ENCODE data around the gene SLCO2A1.

The SLCO2A1 gene

DNA sequence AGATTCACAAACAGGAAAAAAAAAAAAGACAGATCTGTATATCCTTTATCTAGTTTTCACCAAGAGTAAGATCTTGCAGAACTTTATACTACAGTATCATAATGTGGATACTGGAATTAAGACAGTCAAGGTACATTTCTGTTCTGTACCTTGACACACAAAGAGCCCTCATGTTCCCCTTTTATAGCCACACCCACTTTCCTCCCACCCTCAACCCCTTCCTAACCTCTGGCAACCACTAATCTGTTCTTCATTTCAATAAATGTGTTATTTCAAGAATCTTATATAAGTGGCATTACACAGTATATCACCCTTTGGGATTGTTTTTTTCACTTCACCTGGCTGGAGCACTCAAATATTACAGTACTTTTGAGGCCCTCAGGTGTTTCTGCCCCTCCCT lies 130.4 kb downstream of the SLCO2A1 start:
- DNase-seq (ENCODE audit: low read depth in 2 of 2) = no peak

GRCh38 chr3:133897547-133897946 lies 132.2 kb downstream of the SLCO2A1 start:
- no peak for DNase-seq (ENCODE audit: low read depth in 2 of 2)

DNA sequence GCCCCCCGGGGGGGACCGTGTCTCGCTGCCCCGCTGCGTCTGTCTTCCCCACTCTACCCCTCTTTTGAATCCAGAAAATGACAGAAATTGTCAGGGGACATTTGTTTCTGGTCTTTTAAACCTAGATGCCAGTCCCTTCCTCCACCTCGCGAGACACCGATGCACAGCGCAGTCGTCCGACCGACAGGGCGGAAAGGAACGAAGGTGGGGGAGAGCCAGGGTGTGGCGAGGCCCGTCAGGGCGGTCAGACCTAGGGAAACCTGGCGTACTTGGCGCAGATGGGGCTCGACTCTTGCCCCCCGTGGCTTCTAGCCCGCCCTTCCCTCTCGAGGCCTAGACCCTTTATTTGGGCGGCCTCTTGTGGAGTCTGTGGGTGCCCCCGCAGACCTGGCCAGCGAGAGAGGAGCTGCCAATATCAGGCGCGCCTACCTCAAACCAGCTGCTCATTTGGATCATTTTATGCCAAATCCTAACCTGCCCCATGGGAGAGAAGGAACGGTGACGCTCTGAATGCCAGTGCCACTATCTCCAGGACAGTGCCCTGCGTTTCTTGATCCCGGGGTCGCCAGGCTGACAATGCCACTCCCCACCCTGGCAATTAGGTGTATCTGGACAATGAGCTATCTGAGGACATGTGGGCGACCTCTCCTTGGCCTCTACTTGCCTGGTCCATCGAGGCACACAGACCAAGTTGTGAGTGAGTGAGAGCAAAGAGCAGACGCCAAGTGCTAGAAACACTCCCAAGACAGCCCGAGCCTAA lies 133.5 kb downstream of the SLCO2A1 start:
- no peak for DNase-seq (ENCODE audit: low read depth in 2 of 2)

DNA sequence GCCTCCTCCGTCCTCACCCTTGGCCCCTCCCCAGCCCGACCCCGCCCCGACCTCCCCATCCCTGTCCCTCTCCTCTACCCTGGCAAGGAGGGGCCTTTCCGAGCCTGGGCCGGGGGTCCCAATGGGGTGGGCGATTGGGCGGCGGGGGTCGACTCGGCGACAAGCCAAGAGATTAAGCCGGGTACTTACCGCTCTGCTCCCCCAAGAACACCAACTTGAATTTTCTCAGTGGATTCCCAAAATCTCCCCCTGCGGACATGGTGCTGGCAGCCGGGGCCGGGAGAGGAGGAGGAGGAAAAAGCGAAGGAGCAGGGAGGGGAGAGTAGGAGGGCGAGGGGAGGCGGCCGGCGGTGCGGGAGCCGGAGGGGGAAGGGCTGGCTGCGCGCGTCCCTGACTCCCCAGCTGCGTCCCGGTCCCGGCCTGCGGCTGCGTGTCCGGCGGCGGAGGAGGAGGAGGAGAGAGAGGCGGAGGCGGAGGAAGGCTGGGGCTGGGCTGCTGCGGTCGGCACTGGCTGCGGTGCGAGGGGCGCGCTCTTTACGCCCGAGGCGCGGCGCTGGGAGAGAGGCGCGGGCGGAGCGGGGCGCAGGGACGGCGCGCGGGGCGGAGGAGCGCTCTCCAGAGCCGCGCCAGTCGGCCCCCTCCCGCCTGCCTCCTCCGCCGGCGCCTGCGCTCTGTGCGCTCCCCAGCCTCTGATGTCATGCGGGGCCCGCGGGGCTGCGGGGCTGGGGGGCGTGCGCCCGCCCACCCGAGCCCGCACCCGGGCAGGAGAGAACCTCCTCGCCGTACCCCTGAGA lies 134.3 kb downstream of the SLCO2A1 start, which contains the start of gene RAB6B:
RAB6B (minus strand) TSS at position 675 of the 794 bp plus-strand sequence; CDS start at position 259, 416 bp downstream.
- no peak for DNase-seq (ENCODE audit: low read depth in 2 of 2)

DNA sequence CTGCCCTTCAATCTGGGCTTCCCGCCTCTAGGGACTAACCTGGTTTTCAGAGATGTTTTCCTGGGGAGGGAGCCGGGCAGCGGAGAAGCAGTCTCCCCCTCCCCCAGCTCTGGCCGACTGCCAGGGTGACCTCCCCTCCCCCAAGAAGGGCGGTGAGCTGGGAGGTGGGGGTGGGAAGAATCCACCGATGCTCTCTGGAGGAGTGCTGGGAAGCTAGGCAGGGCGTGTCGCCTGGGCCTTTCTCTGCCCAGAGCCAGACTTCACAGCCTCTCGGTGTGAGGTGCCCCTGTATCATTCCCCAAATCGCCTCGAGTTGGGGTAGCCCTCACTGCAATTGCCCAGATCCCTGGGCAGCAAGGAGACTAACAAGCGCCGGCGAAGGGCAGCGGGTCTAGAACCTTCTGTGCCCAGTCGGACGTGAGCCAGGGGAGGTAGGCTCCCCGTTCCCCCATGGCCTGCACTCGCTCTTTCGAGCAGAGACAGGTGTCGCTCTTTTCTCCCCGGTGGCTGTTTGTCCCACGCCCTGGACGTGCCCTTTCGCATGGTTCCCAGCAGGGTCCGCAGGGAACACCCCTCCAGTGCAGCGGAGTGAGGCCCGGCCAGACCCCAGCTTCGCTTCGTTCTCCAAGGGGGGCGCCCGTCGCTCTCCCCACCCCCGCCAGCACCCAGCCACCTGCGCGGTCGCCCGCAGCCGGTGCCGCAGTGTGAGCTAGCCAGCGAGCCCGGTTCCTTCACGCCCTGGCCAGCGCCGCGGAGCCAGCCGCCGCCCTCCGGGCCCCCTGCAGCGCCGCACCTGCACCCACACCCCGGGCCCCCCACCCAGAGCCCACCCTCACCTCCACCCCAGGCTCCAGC lies 135.1 kb downstream of the SLCO2A1 start:
- no peak for DNase-seq (ENCODE audit: low read depth in 2 of 2)

DNA sequence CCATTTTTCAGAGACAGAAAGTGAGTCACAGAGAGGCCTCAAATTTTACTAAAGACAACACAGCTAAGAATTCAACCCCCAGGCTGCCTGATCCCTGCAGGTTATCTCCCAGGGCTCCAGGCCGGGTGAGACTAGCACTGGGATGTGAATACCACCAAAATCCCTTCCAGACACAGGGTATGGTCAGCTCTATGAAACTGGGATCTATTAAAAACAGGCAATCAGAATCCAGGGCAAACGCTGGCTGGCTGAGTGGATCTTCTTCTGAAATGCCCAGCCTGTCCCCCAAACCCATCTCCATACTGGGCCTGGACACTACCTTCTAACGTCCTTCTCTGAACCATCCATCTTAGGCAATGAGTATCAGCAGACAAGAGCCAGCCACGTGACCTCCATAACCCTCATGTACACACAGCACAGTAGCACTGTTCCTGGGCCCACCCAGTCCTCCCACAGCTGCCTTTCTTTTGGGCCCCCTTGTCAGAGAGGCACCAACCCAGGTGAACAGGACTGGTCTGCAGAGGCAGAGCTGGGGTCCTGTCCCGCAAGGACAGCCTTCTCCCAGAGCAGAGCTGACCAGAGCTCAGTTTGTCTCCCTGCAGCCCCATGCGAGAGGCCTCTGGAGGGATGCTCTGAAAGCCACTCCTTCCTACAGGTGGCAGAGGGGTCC lies 135.9 kb downstream of the SLCO2A1 start:
- DNase-seq (ENCODE audit: low read depth in 2 of 2) = no peak

DNA sequence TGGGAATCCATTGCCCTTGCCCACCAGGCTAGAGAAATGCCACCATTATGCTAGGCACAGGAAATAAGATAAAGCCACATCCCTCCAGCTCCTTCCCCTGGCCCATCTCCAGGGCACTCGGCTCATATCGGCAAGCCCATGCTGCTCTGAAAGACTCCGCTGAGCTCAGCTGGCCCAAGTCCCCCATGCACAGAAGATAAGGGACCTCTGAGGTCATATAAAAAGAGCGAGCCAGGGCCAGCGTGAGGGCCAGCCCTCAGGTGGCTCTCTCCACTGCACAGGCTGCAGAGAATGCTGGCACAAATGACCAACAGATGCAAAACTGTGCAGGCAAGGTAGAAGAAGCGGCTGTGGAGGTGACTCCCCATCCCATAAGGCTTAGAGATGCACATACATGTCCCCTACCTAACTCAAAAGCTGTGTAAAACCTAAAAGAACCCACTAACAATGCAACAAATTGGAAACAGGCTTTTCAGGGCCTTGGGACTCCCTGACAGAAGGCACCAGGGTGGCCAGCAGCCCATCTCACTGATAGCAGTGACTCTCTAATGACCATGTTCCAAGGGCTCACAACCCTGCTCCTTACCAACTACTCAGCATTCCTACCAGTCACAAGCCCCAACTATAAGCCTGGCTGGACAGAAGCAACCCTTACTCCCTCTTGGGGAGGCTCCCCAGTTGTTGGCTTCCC lies 137.0 kb downstream of the SLCO2A1 start:
- no peak for DNase-seq (ENCODE audit: low read depth in 2 of 2)

DNA sequence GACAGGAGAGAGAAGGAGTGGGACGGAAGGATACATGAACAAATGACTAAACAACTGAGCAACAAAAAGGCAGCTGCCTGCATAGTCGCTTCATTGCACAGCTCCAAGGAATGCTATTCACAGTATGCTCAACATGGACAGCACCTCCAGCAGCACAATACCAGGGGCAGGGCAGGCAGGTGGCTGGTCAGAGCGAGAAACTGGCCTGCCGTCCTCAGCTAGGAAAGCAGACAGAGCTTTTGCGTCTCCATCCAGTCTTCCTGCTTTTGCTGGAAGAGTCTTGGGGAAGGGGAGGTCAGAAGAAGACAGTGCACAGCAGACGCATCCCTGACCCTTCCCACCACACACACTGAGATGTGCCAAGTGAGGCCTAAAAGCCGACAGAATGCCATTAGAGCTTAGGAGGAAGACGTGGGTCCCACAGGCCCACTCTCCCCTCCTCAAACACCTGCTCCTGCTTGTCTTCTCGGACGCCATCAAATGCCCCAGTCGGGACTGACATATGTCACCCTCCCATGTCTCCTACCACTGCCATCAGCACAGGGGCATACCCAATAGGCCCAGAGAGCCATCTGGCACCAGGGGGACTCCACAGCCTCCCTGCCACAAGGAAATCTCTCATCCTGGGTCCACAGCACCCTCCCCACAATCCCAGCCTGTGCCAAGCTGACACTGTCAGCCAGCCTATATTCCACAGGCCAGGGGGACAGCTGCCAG lies 137.9 kb downstream of the SLCO2A1 start:
- no peak for DNase-seq (ENCODE audit: low read depth in 2 of 2)

DNA sequence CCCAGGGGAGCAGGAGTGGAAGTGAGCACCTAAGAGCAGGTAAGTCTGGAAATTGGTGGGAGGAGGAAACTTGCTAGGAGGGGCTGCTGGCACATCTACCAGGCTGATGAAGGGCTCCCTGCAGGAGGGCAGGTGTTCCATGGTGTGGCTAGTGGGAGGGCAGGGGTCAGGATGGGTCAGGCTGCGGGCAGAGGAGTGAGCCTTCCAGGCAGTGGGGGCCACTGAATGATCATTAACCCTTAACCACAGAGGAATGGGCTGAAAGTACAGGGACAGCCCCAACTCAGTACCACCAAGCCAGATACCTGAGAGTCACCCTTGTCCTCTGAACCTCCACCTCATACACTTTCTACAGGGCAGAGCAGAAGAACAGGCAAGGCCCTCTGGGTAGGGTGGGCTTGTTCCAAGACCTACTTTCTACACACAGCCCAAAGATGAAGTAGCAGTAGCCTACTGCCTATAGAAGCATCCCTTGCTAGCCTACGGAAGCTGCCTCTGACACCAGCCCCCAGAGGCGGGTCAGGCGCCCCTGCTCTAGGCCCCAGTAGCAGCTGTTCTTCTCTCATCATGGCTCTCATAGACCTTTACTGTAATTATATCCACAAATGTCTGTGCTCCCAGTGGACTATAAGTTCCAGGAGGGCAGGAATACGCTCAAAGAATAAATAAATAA lies 138.6 kb downstream of the SLCO2A1 start:
- DNase-seq (ENCODE audit: low read depth in 2 of 2) = no peak

DNA sequence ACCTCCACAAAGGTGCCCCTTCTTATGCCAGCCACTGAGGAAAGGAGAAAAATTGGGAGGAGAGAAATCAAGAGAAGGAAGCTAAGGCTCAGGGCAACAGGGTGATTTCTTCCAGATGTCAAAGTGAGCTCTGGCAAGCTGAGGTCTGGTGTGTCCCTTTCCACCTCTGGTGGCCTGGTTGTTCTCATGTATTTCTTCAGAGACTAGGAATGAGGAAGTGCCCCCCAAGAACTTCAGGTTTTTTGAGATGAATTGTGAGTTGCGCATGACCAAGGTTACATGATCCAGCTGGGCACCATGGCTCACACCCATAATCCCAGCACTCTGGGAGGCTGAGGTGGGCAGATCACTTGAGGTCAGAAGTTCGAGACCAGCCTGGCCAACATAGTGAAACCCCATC lies 139.7 kb downstream of the SLCO2A1 start:
- DNase-seq (ENCODE audit: low read depth in 2 of 2) = no peak

DNA sequence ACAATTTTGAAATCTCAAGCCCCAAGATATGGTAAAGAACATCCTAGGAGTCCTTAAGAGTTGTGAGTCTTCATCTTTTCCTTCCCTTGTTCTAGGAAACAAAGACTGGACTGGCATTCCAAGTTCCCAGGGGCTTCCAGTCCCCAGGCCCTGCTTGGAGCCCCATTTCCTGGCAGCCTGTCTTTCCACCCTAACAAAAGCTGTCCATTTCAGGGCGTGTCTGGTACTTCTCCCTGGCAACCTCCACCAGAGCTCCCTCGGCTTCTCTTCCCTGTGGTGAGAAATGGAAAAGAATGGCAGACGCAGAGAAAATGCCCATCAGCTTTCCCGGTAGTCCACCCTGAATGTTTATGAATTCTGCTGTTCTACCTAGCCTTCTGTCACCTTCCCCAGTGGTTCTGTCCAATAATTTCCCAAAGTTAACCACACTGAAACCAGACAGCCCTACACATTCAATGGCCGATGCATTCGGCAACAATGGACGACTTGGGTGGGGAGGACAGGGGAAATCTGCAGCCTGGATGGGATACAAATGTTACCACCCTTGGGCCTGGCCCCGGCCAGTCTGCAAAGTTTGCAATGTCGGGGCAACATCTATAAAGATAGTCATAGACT lies 140.9 kb downstream of the SLCO2A1 start:
- DNase-seq (ENCODE audit: low read depth in 2 of 2) = no peak

DNA sequence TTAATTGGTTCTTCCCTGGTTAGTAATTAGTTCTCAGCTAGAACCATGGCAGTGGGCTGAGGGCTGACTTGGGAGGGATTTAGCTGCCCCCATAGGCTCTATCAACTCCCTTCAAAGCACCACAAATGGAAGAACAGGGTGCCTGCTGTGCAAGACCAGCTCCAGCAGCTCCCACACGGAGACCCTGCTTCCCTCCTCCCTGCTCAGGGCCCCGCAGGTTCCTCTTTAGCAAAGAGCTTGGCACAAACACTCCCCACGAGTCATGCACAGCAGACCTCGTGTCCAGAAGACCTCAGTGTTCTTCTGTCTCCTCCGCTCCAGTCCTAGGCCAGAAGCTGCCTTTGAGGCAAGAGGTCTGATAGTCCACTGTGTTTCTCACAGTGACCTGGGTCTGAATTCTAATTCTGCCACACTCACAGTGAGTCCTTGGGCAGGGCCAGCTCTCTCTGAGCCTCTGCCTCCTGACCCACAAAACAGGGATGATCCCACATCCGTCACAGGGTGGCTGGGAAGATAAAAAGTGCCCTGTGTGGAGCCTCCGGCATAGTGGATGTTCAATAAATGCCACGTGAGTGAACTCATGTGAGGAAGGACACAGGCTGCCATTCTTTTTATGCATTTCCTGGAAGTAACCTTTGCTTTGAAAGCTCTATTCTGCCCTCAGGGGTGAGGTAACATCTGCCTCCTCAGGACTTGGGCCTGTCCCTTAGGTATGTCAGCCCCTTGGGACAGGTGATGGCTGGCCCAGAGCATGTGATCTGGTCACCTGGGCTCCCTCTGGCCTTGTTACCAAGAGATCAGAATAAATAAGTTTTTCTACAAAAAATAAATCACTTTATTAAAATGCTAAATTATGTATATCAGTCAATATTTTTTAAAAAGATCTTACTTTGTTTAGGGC lies 141.7 kb downstream of the SLCO2A1 start:
- DNase-seq (ENCODE audit: low read depth in 2 of 2) = no peak

DNA sequence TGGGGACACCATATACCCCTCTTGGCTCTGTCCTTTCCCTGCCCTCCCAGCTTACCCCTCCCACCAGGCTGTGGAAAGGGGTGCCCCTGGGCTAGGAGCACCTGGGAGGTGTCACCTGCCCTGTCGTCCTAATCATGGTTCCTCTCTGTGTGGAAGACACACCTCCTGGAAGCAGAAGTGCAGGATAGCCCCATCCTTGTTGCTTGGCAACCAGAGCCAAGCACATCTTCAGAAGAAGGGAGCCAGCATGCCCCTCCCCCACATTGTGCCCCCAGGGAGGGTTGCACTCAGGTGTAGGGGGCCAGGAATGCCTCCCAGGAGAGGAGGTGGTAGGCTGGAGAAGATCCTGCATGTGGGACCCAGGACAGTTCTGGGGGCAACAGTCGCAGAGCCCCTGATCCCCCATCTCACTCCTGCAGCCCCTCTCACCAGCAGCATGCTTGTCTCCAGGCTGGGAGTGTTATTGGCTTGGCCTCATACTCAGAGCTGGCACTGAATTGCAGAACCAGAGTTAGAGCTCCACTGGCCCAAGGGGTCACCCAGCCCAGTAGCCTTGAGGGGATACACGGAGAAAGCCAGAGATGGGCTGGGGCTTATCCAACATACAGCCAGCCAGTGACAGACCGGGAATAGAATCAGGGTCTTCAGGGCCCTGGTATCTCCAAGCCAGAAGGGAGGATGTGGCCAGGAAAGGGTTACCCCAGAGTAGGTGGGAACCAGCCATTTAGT lies 142.5 kb downstream of the SLCO2A1 start:
- no peak for DNase-seq (ENCODE audit: low read depth in 2 of 2)

- DNase-seq (ENCODE audit: low read depth in 2 of 2) = no peak
Observed at GRCh38 chr3:133886031-133886722, 143.5 kb downstream of the SLCO2A1 start.

- no peak for DNase-seq (ENCODE audit: low read depth in 2 of 2)
Observed at GRCh38 chr3:133884887-133885711, 144.6 kb downstream of the SLCO2A1 start.
